ENCODE results near the gene USP9X.
"Not testable (repeated sequence)": the region's sequence is repeated elsewhere in the genome, so short reads cannot be mapped to it uniquely, and the experiment has no call there.

Gene USP9X, protein sequence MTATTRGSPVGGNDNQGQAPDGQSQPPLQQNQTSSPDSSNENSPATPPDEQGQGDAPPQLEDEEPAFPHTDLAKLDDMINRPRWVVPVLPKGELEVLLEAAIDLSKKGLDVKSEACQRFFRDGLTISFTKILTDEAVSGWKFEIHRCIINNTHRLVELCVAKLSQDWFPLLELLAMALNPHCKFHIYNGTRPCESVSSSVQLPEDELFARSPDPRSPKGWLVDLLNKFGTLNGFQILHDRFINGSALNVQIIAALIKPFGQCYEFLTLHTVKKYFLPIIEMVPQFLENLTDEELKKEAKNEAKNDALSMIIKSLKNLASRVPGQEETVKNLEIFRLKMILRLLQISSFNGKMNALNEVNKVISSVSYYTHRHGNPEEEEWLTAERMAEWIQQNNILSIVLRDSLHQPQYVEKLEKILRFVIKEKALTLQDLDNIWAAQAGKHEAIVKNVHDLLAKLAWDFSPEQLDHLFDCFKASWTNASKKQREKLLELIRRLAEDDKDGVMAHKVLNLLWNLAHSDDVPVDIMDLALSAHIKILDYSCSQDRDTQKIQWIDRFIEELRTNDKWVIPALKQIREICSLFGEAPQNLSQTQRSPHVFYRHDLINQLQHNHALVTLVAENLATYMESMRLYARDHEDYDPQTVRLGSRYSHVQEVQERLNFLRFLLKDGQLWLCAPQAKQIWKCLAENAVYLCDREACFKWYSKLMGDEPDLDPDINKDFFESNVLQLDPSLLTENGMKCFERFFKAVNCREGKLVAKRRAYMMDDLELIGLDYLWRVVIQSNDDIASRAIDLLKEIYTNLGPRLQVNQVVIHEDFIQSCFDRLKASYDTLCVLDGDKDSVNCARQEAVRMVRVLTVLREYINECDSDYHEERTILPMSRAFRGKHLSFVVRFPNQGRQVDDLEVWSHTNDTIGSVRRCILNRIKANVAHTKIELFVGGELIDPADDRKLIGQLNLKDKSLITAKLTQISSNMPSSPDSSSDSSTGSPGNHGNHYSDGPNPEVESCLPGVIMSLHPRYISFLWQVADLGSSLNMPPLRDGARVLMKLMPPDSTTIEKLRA (N-terminal part only)
- total RNA-seq: 323 to 453 reads per million in 2 donors

DNA sequence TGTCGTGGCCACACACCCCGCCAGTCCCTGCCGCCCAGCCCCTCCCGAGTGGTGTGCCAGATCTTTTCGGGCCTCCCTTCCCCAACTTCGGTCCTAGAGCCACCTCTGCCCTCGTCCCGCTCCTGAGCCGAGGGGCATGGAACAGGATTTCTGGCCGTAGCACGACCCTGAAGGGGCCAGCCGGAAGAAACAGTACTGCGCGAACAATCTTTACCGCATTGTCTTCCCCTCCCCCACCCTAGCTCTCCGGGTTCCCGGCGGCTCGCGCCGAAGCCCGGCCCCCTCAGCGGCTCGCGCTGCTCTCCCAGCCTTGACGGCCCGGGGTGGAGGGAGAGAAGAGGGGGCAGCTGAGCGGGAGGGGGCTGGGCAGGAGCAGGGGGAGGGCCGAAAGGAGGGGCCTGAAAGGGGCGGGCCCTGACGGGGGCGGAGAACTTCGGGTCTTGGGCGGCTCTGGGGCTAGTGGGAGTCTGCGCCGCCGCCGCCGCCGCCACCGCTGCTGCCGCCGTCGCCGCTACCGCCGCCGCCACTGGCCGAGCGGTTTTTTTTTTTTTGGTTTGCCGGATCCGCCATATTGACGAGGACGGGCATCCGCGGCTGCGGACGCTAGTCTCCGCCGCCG, at the start of gene USP9X:
USP9X (plus strand) TSS at position 553 of the 619 bp plus-strand sequence. CDS start 38,184 bp downstream, outside the sequence.
- peak; percentile 88 for DNase-seq

DNA sequence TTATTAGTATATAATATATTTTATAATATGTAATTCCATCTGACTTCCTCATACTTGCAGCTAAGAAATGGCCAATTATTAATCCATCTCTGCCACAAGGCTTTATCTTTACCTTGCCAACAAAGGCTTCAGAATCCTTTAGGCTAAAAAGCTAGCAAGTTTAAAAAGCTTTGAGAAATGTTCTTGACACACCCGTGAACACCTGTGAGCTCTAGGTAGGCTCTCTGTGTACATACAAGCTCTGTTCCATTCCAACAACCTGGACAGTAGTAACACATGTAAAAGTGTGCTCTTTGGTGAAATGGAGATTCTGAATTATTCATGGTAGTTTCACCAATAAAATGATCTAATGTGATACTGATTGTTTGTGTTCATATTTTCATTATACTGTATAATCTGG, 49.7 kb upstream of the USP9X start:
- DNase-seq: no peak

DNA sequence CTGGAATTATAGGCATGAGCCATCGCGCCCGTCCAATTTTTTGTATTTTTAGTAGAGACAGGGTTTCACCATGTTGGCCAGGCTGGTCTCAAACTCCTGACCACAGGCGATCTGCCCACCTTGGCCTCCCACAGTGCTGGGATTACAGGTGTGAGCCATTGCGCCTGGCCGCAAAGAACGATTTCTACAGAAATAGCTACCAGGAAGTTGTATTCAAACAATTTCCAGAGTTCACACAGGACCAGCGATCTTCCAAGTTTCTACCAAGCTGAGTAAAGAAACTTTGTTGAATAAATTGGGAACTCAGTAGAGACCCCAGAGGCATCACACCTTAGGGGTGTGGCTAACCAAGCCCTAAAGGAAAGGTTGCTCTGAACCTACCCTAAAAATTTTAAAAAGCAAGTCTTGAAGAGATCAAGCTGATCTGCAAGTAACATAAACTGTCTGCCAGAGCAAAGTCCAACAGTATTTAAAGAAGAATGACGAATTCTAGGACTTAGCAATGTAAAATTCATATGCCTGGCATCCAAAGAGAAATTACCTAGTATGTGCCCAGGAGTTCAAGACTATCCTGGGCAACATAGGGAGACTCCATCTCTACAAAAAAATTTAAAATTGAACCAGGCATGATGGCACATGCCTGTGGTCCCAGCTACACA, 48.4 kb upstream of the USP9X start:
- DNase-seq: no peak

DNA sequence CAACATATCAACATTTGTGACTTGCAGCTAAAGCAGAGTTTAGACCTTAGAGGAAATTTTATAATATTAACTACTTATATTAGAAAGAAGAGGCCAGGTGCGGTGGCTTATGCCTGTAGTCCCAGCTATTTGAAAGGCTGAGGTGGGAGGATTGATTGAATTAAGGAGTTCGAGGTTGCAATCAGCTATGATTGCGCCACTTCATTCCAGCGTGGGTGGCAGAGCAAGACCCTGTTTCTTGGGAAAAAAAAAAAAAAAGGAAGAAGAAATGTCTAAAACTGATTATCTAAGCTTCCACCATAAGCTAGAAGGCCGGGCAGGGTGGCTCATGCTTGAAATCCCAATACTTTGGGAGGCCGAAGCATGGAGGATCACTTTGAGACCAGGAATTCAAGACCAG, 42.0 kb upstream of the USP9X start:
- DNase-seq: no peak

DNA sequence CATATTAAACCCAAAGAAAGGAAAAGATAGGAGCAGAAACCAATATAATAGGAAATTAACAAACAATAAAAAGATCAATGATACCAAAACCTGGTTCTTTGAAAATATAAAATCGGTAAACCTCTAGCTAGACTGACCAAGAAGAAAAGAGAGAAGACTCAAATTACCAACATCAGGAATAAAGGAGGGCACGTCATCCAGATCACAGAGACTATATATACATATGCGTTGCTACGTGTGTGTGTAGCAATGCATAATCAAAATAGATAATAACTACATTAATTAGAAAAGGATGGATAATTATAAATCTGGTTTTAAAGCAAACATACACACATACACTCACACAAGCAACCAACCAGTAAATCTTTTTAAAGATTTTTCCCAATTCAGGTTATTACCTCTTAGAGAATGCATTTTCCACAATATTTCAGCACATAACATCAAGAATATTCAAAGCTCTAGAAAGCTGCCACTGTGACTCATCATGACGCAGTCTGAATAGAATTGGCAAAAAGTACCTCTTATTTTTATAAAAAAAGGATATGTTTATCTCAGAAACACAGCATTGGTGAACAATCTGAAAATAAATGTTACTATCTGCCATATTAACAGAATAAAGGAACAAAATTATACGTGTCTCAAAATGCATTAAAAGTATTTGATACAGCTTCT, 41.4 kb upstream of the USP9X start:
- DNase-seq: no peak

DNA sequence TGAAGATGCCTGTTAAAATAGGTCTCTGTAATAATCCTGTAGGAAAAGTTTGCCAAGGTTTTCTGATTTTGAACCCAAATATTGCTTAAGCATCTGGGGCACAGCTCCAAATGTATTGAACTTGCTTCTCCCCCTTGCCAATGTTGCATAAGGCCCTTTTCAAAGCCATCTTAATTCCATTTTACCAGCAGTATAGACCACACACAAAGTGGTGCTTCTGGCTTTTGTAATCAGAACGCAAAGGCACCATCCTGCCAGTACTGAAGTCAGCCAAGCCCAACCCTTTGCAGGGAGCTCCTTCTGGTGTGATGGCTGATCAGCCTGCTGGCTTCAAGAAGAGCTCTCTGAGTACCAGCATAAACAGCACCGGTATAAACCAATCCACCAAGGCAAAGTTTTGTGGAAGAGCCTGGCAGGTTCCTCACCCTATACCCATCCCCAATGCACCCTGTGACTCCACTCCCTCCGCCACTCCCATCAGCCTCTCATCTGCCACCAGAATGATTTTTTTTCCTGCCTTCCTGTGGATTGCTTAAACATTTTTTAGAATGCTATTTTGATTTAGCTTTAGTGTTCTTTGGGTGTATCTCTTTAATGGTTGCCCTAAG, 39.2 kb upstream of the USP9X start:
- no peak for DNase-seq

DNA sequence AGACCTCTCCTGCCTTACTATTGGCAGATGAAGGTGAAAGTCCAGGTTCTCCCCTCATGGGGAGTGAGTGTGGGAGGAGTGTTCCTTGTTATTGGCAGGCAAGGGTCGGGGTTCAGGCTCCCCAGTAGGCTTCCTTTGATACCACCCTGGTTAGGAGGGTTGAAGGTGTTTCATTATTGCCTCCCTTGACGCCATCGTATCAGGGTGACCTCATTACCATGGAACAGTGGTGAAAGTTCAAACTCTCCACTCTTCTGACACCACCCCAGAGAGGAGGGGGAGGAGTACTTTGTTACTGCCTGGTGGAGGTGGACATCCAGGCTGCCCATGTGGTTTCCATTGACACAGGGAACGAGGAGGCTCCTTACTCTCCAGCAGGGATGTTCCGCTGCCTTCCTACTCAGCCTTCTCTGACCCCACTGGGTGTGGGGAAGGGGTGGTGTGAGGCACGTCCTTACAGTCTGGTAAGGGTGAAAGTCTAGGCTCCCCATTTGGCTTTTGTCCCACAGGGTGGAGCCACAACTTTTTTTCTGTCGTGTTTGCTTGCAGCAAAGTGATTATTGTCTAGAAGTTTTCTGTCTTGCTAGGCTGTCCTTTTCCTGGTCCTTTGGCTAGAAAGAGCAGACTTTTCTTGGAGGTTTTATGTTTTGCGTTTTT, 37.2 kb upstream of the USP9X start:
- no peak for DNase-seq

DNA sequence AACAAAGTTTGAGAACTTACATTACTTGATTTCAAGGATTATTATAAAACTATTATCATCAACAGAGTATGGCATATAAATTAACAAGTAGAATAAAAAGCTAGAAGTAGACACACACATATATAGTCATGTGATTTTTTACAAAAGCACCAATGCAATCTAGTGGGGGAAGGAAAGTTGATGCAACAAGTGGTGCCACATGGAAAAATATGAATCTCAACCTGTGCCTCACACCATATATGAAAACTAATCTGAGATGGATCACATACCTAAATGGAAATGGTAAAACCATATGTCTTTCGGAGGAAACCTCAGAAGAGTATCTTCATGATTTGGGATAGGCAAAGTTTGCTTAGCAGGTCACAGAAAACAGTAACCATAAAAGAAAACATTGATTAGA, 34.9 kb upstream of the USP9X start:
- no peak for DNase-seq

DNA sequence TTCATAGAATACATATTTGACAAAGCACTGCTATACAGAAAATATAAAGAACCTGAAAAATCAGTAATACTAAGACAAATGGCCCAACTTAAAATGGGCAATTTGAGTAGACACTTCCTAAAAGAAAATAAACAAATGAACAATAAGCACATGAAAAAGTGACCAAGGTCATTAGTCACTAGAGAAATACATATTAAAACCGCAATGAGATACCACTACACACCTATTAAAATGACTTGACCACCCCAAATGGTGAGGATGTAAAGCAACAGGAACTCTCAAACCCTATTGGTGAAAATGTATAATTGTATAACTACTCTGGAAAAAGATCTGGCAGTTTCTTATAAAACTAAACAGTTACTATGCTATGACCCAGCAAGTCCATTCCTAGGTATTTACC, 34.0 kb upstream of the USP9X start:
- DNase-seq: no peak

DNA sequence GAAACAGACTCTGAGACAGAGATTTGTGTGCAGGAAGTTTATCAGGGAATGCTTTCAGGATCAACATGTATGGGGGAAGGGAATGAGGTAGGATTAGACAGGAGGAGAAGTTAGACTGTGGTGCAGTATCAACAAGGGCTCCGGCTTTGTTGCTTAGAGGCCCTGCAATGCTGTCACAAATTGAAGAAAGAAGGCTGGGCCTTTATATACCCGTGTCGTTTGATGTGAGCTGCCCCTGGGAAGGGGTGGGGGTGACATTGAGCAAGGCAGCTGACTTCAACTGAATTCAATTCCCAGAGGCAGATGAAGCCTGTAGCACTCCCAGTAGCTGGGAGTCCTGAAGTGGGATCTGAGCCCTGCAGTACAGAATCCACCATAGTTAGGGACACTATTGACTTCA, 29.5 kb upstream of the USP9X start:
- no peak for DNase-seq

DNA sequence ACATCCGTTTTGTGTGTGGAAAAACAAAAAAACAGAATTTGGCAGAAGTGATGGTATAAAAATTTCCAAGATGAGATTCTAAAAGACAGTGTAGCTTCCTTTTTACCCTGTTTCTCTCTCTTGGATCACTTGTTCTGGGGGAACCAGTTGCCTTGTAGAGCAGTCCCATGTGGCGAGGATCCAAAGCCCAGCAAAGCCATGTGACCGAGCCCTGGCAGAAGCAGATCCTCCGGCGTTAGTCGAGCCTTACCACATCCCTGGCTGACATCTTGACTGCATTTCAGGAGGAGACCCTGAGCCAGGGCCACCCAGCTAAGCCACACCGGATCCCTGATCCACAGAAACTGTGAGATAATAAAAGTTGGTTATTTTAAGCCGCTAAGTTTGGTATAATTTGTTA, 22.0 kb upstream of the USP9X start:
- not testable (repeated sequence) for DNase-seq

DNA sequence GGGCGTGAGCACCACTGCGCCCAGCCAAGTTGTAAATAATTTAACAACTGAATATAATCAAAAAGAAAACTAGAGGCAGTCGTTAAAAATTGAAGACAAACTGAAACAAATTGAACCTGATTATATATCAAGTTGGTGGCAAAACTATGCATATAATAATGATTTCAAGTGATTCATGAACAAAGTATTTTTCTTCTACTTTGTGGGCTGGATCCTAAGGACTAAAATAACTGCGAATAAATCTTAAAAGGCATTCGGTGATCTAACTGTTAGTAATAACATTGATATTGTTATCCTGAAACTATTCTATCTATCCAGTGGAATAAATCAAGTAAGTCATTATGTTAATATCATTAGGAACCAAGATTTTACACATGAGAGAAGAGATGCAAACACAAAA, 21.2 kb upstream of the USP9X start:
- no peak for DNase-seq

DNA sequence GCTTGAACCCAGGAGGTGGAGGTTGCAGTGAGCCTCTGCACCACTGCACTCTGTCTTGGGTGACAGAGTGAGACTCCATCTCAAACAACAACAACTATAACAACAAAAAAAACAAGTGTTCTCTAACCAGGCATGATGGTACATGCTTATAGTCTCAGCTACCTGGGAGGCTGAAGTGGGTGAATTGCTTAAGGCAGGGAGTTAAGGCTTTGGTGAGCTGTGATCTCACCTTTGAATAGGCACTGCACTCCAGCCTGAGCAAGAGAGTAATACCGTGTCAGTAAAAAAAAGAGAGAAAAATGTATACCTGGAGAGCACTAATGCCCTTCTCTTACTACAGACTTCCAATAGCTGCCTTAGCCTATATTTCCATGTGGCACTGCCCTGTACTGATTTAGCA, 18.9 kb upstream of the USP9X start:
- no peak for DNase-seq

DNA sequence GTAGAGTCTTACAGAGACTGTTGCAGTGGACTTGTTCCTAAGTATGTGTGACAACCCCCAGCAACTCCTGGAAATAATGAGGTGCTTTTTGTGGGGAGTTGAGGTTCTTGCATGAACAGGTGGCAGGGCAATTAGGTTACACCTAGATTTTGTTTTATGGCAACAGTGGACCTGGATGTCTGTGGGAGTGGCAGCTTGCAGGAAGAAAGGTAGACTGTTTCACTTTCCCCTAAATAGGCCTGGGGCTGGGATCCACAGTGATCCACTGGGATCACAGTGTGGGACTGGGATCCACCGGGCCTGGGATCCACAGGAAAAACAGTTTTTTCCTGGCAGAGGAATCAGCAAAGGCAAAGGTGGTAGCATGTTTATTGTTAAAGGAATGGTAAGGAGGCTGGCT, 18.3 kb upstream of the USP9X start:
- DNase-seq: no peak

DNA sequence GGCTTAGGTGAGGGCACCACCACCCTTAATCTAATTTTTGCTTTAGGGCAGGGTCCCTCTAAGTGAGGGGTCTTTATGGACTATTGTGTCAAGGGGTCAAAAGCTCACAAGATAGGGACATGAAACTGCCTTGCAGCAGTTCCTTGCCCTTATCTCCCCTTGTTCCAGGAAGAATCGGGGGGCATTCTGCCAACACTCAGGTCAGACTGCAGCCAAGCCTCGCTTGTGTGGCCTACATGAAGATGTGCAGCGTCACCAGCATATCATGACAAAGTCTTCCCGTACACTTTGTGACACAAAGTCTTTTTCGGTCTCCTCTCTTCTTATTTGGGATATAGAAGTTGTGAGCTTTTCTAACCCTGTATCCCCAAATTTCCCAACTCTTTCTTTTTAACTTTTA, 17.5 kb upstream of the USP9X start:
- DNase-seq: no peak

DNA sequence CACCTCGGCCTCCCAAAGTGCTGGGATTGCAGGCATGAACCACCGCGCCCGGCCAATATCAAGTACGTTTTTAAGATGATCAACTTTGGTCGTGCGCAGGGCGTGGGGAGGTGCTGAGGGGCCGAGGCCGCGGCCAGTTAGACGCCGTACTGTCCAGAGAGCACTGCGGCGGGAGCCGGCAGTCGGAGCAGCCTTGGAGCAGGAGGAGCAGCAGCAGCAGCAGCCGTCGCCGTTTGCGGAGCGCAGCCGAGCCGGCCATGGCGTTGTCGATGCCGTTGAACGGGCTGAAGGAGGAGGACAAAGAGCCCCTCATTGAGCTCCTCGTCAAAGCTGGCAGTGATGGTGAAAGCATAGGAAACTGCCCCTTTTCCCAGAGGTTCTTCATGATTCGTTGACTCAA, 8.5 kb upstream of the USP9X start:
- no peak for DNase-seq

DNA sequence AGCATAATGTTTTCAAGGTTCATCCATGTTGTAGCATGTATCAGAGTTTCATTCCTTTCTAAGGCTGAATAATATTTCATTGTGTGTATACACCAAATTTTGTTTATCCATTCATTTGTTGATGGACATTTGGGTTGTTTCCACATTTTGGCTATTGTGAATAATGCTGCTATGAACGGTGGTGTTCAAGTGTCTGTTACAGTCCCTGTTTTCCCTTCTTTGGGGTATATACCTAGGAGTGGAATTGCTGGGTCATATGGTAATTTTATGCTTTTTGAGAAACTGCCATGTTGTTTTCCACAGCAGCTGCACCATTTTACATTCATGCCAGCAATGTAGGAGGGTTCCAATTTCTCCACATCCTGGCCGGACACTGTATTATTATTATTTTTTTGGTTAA, 3.4 kb upstream of the USP9X start:
- no peak for DNase-seq

DNA sequence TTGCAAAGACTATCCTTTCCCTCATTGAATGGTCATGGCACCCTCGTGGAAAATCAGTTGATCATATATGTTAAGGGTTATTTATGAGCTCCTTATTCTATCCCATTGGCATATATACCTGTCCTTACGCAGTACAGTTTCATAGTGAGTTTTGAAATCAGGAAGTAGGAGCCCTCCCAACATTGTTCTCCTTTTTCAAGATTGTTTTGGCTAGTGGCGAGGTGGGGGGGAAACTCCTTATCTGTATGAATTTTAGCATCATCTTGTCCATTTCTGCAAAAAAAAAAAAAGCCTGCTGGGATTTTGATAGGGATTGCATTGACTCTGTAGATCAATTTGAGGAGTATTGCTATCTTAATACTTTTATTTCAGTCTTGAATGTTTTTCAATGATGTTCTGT, 2.5 kb upstream of the USP9X start:
- DNase-seq: no peak

DNA sequence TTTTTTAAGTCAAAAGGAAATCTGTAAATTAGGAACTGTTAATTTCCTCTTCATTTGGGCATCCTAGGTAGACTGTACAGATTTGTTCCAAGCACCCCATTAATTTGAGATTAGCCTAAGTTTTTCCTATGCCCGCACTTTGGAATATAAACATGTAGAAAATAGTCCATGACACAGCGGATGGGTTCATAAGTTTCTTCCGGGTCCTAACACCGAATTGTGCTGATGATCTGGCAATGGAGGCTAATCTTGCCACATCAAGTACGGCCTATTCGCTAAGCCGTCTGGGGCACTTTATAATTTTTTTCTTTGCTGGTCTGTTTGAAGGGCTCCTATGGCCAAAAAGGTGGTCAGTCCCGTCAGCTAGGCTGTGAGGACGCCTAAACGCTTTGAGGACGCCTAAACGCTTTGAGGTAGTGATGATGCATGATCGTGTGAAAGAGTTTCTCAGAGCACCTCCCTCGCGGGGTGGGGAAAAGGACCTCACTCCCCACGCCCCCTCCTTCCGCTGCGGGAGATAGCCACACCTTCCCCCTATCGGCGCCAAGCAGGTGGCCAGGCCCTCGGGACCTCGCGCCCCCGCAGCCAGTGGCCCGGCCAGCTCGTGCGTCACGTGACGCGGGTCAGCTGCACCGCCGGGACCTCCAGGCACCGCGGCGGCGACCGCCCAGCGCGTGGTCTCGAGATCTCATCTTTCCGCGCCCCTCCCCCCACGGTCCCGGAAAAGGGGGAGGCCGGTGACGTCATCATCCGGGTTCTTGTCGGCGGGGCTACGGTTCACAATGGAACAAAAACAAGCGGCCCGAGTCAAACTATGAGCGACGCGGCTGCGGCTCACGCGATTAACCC, 977 bp upstream of the USP9X start:
- DNase-seq: peak; percentile 100

DNA sequence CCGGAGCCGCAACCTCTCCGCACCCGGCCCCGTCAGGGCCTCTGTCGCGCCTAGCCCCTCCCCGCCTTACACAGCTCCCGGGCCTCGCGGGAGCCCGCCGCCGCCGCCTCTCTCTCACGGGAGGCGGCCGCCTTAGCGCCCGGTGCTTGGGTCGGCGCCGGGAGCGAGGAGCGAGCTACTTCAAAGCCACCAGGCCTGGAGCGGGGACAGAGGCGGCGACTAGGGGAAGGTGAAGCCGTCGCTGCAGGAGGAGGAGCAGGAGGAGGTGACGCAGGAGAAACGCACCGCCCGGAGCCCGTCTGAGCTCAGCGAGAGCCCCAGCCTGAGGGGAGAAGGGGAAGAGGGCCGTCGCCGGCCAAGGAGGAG, 250 bp downstream of the USP9X start:
- DNase-seq: peak; percentile 69

Data from T-helper 9 cell (primary cell).